Upper lobe of left lung (tissue), 6 donors: ENCODE data around the gene CCDC69. TPM values are rescaled to one million over a fixed set of nuclear protein-coding genes. Genes with fewer than 3 reads are reported as not detected.

Experiments used
- ATAC-seq, 2 donors: fragments of 200-7000 bp; cut with Tn5 transposase; one replicate each; pipeline ENCODE4 v1.9.1; 2022; ENCODE audit warnings: mild to moderate bottlenecking in 2 of 2, moderate library complexity in 2 of 2; ENCODE audit not compliant: low FRiP score in 2 of 2
- DNase-seq, 2 donors: peaks; one replicate each; pipeline ENCODE4 v3.0.0-alpha.2; 2019 to 2020
- H3K27ac ChIP-seq, 4 donors: fragments of 200-600 bp; sonication (generic); one replicate each; pipeline ENCODE4 v1.5.1; 2016 to 2019
- H3K27me3 ChIP-seq, 4 donors: fragments of 200-600 bp; sonication (generic); one replicate each; pipeline ENCODE4 v1.5.1; 2017 to 2019
- H3K36me3 ChIP-seq, 4 donors: fragments of 200-600 bp; sonication (generic); one replicate each; pipeline ENCODE4 v1.5.1; 2016 to 2019
- H3K4me1 ChIP-seq, 4 donors: fragments of 200-600 bp; sonication (generic); one replicate each; pipeline ENCODE4 v1.5.1; 2018 to 2019
- H3K4me3 ChIP-seq, 4 donors: fragments of 200-600 bp; sonication (generic); one replicate each; pipeline ENCODE4 v1.5.1; 2017 to 2019; ENCODE audit warnings: mild to moderate bottlenecking in 2 of 4, moderate library complexity in 1 of 4
- H3K9me3 ChIP-seq, 4 donors: fragments of 200-600 bp; sonication (generic); one replicate each; pipeline ENCODE4 v1.5.1; 2018 to 2019
- CTCF ChIP-seq, 6 experiments: fragments of 450-650 bp in 4 of 6; fragments of 200-600 bp in 2 of 6; sonication (generic) in 2 of 6; IDR thresholded peaks; one replicate each; pipeline ENCODE4 v1.5.1; 2016 to 2019; ENCODE audit warnings: antibody characterized with exemption in 6 of 6
- EP300 ChIP-seq, 4 donors: sonication (generic); formaldehyde crosslinking; IDR thresholded peaks; one replicate each; pipeline ENCODE4 v1.5.1; 2017; ENCODE audit warnings: antibody characterized with exemption in 4 of 4, control low read depth in 2 of 4
- POLR2A ChIP-seq, 4 donors: fragments of 450-650 bp; IDR thresholded peaks; one replicate each; pipeline ENCODE4 v1.5.1; 2016 to 2017; ENCODE audit warnings: antibody characterized with exemption in 4 of 4, mild to moderate bottlenecking in 2 of 4
- POLR2AphosphoS5 ChIP-seq, 2 donors: sonication (generic); formaldehyde crosslinking; IDR thresholded peaks; one replicate each; pipeline ENCODE4 v1.5.1; 2017; ENCODE audit warnings: antibody characterized with exemption in 2 of 2
- WGBS, 2 donors: methylation state at CpG; one replicate each; pipeline ENCODE4 v1.1.5; 2017 to 2018; 5-methylcytosine and 5-hydroxymethylcytosine counted together
- total RNA-seq, 6 donors: library from RNA; depleted of rRNA in 4 of 6; stranded (reverse); fragments of >200 nt in 4 of 6; gene quantifications; one replicate each; pipeline versions ENCODE4 v1.1.0 to v1.2.1, GENCODE V29; 2016 to 2021
- donor health status: DM: no; HTN: no; CAD: no; lungs with moderate emphysema.
- donor health status: DM: no; HTN: yes; CAD: no; lungs with severe emphysema.

CCDC69 gene
- total RNA-seq, 6 donors from 2014 or later, result 61.0 to 119 (median 92.6) TPM

GRCh38 chr5:151155775-151156506 lies 68.0 kb downstream of the CCDC69 start:
- Histone ChIP-seq H3K36me3 (peaks cover 0 to 3% (median 0%) of the 10 kb centered on the region in 4 donors), H3K4me1 (peaks cover 52 to 65% (median 62%) of the 10 kb centered on the region in 4 donors), H3K9me3 (no peaks in the 10 kb centered on the region), H3K27me3 (no peaks in the 10 kb centered on the region), H3K27ac (peak overlapping the region; percentile 79 to 93 (median 88)), H3K4me3 (peak overlapping the region; percentile 76 to 83 (median 80))
- no peak for ATAC-seq
- DNase-seq, result peak in 1 of 2 donors; percentile 36
- TF ChIP-seq POLR2AphosphoS5 (IDR thresholded peaks at IDR 0.05), result no peak
- no peak for TF ChIP-seq CTCF (IDR thresholded peaks at IDR 0.05)
- no peak for TF ChIP-seq POLR2A (IDR thresholded peaks at IDR 0.05)
- TF ChIP-seq EP300 (IDR thresholded peaks at IDR 0.05), result no peak
- 52 to 57% methylated on average over 8 to 9 of the region's 9 CpGs for WGBS, 2 donors

- TF ChIP-seq POLR2AphosphoS5 (IDR thresholded peaks at IDR 0.05) (peak in 1 of 2 donors; percentile 32), EP300 (IDR thresholded peaks at IDR 0.05) (no peak)
- Histone ChIP-seq H3K9me3 (no peaks in the 10 kb centered on the region), H3K27me3 (no peaks in the 10 kb centered on the region), H3K4me1 (peaks cover 60 to 73% (median 70%) of the 10 kb centered on the region in 4 donors), H3K4me3 (peak overlapping the region in 3 of 4 donors; percentile 76 to 81 (median 80)), H3K36me3 (peaks cover 0 to 3% (median 0%) of the 10 kb centered on the region in 4 donors), H3K27ac (peak overlapping the region; percentile 79 to 93 (median 88))
- ATAC-seq (no peak), DNase-seq (no peak)
- 39 to 48% methylated on average over 9 of the region's 9 CpGs for WGBS, 2 donors
Observed at GRCh38 chr5:151154931-151155774, 68.7 kb downstream of the CCDC69 start.

- no peaks in the 10 kb centered on the region for H3K27me3 ChIP-seq
- no peak overlapping the region for H3K4me3 ChIP-seq
- TF ChIP-seq CTCF (IDR thresholded peaks at IDR 0.05), result no peak
- no peak for TF ChIP-seq POLR2A (IDR thresholded peaks at IDR 0.05)
- no peak for TF ChIP-seq POLR2AphosphoS5 (IDR thresholded peaks at IDR 0.05)
- no peak for TF ChIP-seq EP300 (IDR thresholded peaks at IDR 0.05)
- peaks cover 69 to 80% (median 77%) of the 10 kb centered on the region in 4 donors for H3K4me1 ChIP-seq
- ATAC-seq (no peak), DNase-seq (no peak)
- peaks cover 0 to 3% (median 0%) of the 10 kb centered on the region in 4 donors for H3K36me3 ChIP-seq
- WGBS, 2 donors, result 78 to 79% methylated on average over 3 of the region's 3 CpGs
- no peaks in the 10 kb centered on the region for H3K9me3 ChIP-seq
- peak overlapping the region in 2 of 4 donors; percentile 5 to 18 for H3K27ac ChIP-seq
Observed at GRCh38 chr5:151153766-151154272, 70.1 kb downstream of the CCDC69 start.

- WGBS, 2 donors, result 77 to 89% methylated on average over 3 of the region's 3 CpGs
- H3K9me3 ChIP-seq, result no peaks in the 10 kb centered on the region
- peak overlapping the region in 2 of 4 donors; percentile 5 to 74 for H3K27ac ChIP-seq
Observed at GRCh38 chr5:151153300-151153699, 70.6 kb downstream of the CCDC69 start.

More at GRCh38 chr5:151153300-151153699, 70.6 kb downstream of the CCDC69 start:
- ATAC-seq (no peak), DNase-seq (no peak)
- Histone ChIP-seq H3K4me3 (no peak overlapping the region), H3K36me3 (peaks cover 0 to 3% (median 0%) of the 10 kb centered on the region in 4 donors), H3K4me1 (peaks cover 64 to 76% (median 73%) of the 10 kb centered on the region in 4 donors), H3K27me3 (no peaks in the 10 kb centered on the region)
- TF ChIP-seq POLR2AphosphoS5 (IDR thresholded peaks at IDR 0.05) (no peak), CTCF (IDR thresholded peaks at IDR 0.05) (no peak), EP300 (IDR thresholded peaks at IDR 0.05) (no peak), POLR2A (IDR thresholded peaks at IDR 0.05) (no peak)
